Effector memory CD8-positive, alpha-beta T cell (primary cell): ENCODE measurements around the gene LAMB4.

Source experiments
- ATAC-seq: fragments of 150-1000 bp; cut with Tn5 transposase; replicated peaks from 2 replicates; pipeline ENCODE4 v1.10.0; 2021; ENCODE audit warnings: mild to moderate bottlenecking, moderate library complexity
- DNase-seq, 3 experiments: peaks; one replicate each; pipeline ENCODE4 v3.0.0; 2021
- H3K27ac Mint-ChIP-seq, 2 donors: one replicate each; pipeline ENCODE4 v1.8.0; 2022; ENCODE audit warnings: mild to moderate bottlenecking in 2 of 2, mixed read lengths in 2 of 2, moderate library complexity in 2 of 2
- H3K27me3 Mint-ChIP-seq, 2 donors: one replicate each; pipeline ENCODE4 v1.8.0; 2022; ENCODE audit warnings: mixed read lengths in 2 of 2
- H3K36me3 Mint-ChIP-seq: one replicate; pipeline ENCODE4 v1.8.0; 2022; ENCODE audit warnings: mild to moderate bottlenecking, moderate library complexity, mixed read lengths; ENCODE audit not compliant: insufficient read depth
- H3K4me1 Mint-ChIP-seq, 2 donors: one replicate each; pipeline ENCODE4 v1.8.0; 2022; ENCODE audit warnings: low read depth in 2 of 2, mixed read lengths in 2 of 2
- H3K4me3 Mint-ChIP-seq, 2 donors: one replicate each; pipeline ENCODE4 v1.8.0; 2022; ENCODE audit warnings: mild to moderate bottlenecking in 2 of 2, mixed read lengths in 2 of 2, moderate library complexity in 2 of 2
- H3K9me3 Mint-ChIP-seq, 2 donors: one replicate each; pipeline ENCODE4 v1.8.0; 2022; ENCODE audit warnings: mixed read lengths in 2 of 2

Gene LAMB4

GRCh38 chr7:108073305-108074070, 56.7 kb downstream of the LAMB4 start:
- ATAC-seq (no peak), DNase-seq (no peak)
- no peak overlapping the region for H3K27ac Mint-ChIP-seq
- no peaks in the 10 kb centered on the region for H3K9me3 Mint-ChIP-seq
- H3K4me3 Mint-ChIP-seq, result no peak overlapping the region
- H3K4me1 Mint-ChIP-seq, result no peaks in the 10 kb centered on the region
- peaks cover 7 to 13% of the 10 kb centered on the region in 2 donors for H3K27me3 Mint-ChIP-seq
- no peaks in the 10 kb centered on the region for H3K36me3 Mint-ChIP-seq

- Mint-ChIP-seq H3K36me3 (no peaks in the 10 kb centered on the region), H3K9me3 (no peaks in the 10 kb centered on the region)
- ATAC-seq, result no peak
Measured at GRCh38 chr7:108072739-108073138, 57.4 kb downstream of the LAMB4 start.

GRCh38 chr7:108072116-108072515, 58.0 kb downstream of the LAMB4 start:
- Mint-ChIP-seq H3K27me3 (peaks cover 7 to 13% of the 10 kb centered on the region in 2 donors), H3K4me1 (no peaks in the 10 kb centered on the region), H3K27ac (no peak overlapping the region), H3K4me3 (no peak overlapping the region), H3K36me3 (no peaks in the 10 kb centered on the region), H3K9me3 (no peaks in the 10 kb centered on the region)
- ATAC-seq (no peak), DNase-seq (no peak)

More at GRCh38 chr7:108072739-108073138, 57.4 kb downstream of the LAMB4 start:
- Mint-ChIP-seq H3K27ac (no peak overlapping the region), H3K4me3 (no peak overlapping the region), H3K27me3 (peaks cover 7 to 13% of the 10 kb centered on the region in 2 donors), H3K4me1 (no peaks in the 10 kb centered on the region)
- DNase-seq, result no peak

GRCh38 chr7:108071551-108071950, 58.6 kb downstream of the LAMB4 start:
- no peak overlapping the region for H3K27ac Mint-ChIP-seq
- H3K9me3 Mint-ChIP-seq, result no peaks in the 10 kb centered on the region
- H3K4me1 Mint-ChIP-seq, result no peaks in the 10 kb centered on the region

GRCh38 chr7:108069646-108070045, 60.5 kb downstream of the LAMB4 start:
- H3K27ac Mint-ChIP-seq, result no peak overlapping the region
- no peaks in the 10 kb centered on the region for H3K9me3 Mint-ChIP-seq
- no peaks in the 10 kb centered on the region for H3K36me3 Mint-ChIP-seq
- no peaks in the 10 kb centered on the region for H3K4me1 Mint-ChIP-seq
- H3K27me3 Mint-ChIP-seq, result peaks cover 7 to 13% of the 10 kb centered on the region in 2 donors
- DNase-seq, result no peak
- H3K4me3 Mint-ChIP-seq, result no peak overlapping the region
- no peak for ATAC-seq

More at GRCh38 chr7:108071551-108071950, 58.6 kb downstream of the LAMB4 start:
- Mint-ChIP-seq H3K36me3 (no peaks in the 10 kb centered on the region), H3K27me3 (peaks cover 7 to 13% of the 10 kb centered on the region in 2 donors), H3K4me3 (no peak overlapping the region)
- DNase-seq (no peak), ATAC-seq (no peak)

- Mint-ChIP-seq H3K9me3 (no peaks in the 10 kb centered on the region), H3K4me1 (no peaks in the 10 kb centered on the region), H3K36me3 (no peaks in the 10 kb centered on the region), H3K27me3 (peaks cover 7 to 13% of the 10 kb centered on the region in 2 donors), H3K27ac (no peak overlapping the region), H3K4me3 (no peak overlapping the region)
- DNase-seq (no peak), ATAC-seq (no peak)
Measured at GRCh38 chr7:108067844-108068243, 62.3 kb downstream of the LAMB4 start.

GRCh38 chr7:108066486-108066885, 63.7 kb downstream of the LAMB4 start:
- H3K9me3 Mint-ChIP-seq, result no peaks in the 10 kb centered on the region
- H3K4me1 Mint-ChIP-seq, result no peaks in the 10 kb centered on the region
- DNase-seq (no peak), ATAC-seq (no peak)
- no peak overlapping the region for H3K4me3 Mint-ChIP-seq
- H3K27me3 Mint-ChIP-seq, result peaks cover 2 to 8% of the 10 kb centered on the region in 2 donors
- H3K27ac Mint-ChIP-seq, result no peak overlapping the region
- no peaks in the 10 kb centered on the region for H3K36me3 Mint-ChIP-seq

- Mint-ChIP-seq H3K36me3 (no peaks in the 10 kb centered on the region), H3K9me3 (no peaks in the 10 kb centered on the region), H3K4me3 (no peak overlapping the region), H3K27me3 (peaks cover 19 to 22% of the 10 kb centered on the region in 2 donors), H3K27ac (no peak overlapping the region), H3K4me1 (no peaks in the 10 kb centered on the region)
- no peak for DNase-seq
- ATAC-seq, result no peak
Measured at GRCh38 chr7:108063520-108063933, 66.6 kb downstream of the LAMB4 start.

- H3K36me3 Mint-ChIP-seq, result no peaks in the 10 kb centered on the region
- no peak overlapping the region for H3K27ac Mint-ChIP-seq
- no peak for ATAC-seq
- H3K4me1 Mint-ChIP-seq, result no peaks in the 10 kb centered on the region
- DNase-seq, result no peak
- H3K9me3 Mint-ChIP-seq, result no peaks in the 10 kb centered on the region
- no peak overlapping the region for H3K4me3 Mint-ChIP-seq
- H3K27me3 Mint-ChIP-seq, result peaks cover 19 to 22% of the 10 kb centered on the region in 2 donors
Measured at GRCh38 chr7:108062250-108063014, 67.7 kb downstream of the LAMB4 start.

GRCh38 chr7:108059526-108059925, 70.6 kb downstream of the LAMB4 start:
- no peak for DNase-seq
- no peak overlapping the region for H3K4me3 Mint-ChIP-seq
- no peaks in the 10 kb centered on the region for H3K4me1 Mint-ChIP-seq
- H3K27ac Mint-ChIP-seq, result no peak overlapping the region
- peaks cover 19 to 31% of the 10 kb centered on the region in 2 donors for H3K27me3 Mint-ChIP-seq
- H3K9me3 Mint-ChIP-seq, result no peaks in the 10 kb centered on the region
- no peaks in the 10 kb centered on the region for H3K36me3 Mint-ChIP-seq
- ATAC-seq, result no peak

- Mint-ChIP-seq H3K9me3 (no peaks in the 10 kb centered on the region), H3K4me3 (no peak overlapping the region), H3K27ac (no peak overlapping the region), H3K27me3 (peaks cover 28 to 40% of the 10 kb centered on the region in 2 donors), H3K36me3 (no peaks in the 10 kb centered on the region), H3K4me1 (no peaks in the 10 kb centered on the region)
- DNase-seq (no peak), ATAC-seq (no peak)
Measured at GRCh38 chr7:108057951-108058481, 72.1 kb downstream of the LAMB4 start.

- H3K9me3 Mint-ChIP-seq, result no peaks in the 10 kb centered on the region
- no peaks in the 10 kb centered on the region for H3K4me1 Mint-ChIP-seq
- no peak overlapping the region for H3K27ac Mint-ChIP-seq
- H3K27me3 Mint-ChIP-seq, result peaks cover 30 to 36% of the 10 kb centered on the region in 2 donors
- DNase-seq, result no peak
- no peaks in the 10 kb centered on the region for H3K36me3 Mint-ChIP-seq
- ATAC-seq, result no peak
- H3K4me3 Mint-ChIP-seq, result no peak overlapping the region
Measured at GRCh38 chr7:108055611-108056021, 74.5 kb downstream of the LAMB4 start.

- DNase-seq (no peak), ATAC-seq (no peak)
- Mint-ChIP-seq H3K36me3 (no peaks in the 10 kb centered on the region), H3K27ac (no peak overlapping the region), H3K27me3 (peaks cover 22 to 25% of the 10 kb centered on the region in 2 donors), H3K9me3 (no peaks in the 10 kb centered on the region), H3K4me1 (no peaks in the 10 kb centered on the region), H3K4me3 (no peak overlapping the region)
Measured at GRCh38 chr7:108054537-108054936, 75.6 kb downstream of the LAMB4 start.
